GM12874 (cell line): ENCODE results near the gene NEB.

Experiments
- TF ChIP-seq, protein P1 (sequence below): IDR thresholded peaks from 2 replicates; pipeline ENCODE4 v1.5.1; 2011; ENCODE audit warnings: low read depth, mild to moderate bottlenecking, control low read depth, low read length, moderate library complexity; ENCODE audit not compliant: insufficient read depth

Gene NEB

DNA sequence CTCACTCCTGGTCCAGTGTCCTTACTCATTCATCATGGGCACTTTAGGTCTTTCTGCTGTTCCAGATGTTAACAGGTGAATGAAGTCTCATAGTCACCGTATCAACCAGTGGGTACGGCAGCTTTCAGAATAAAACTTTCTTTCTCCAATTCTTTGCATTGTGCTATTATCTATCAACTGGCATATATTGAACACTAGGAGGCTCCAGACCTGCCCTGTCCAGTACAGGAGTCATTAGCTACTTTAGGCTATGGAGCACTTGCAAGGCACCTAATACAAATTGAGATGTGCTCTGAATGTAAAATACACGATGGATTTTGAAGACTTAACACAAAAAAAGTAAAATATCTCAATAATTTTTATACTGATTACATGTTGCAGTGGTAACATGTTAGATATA is 43.2 kb upstream of the NEB start:
- TF ChIP-seq, protein P1, sequence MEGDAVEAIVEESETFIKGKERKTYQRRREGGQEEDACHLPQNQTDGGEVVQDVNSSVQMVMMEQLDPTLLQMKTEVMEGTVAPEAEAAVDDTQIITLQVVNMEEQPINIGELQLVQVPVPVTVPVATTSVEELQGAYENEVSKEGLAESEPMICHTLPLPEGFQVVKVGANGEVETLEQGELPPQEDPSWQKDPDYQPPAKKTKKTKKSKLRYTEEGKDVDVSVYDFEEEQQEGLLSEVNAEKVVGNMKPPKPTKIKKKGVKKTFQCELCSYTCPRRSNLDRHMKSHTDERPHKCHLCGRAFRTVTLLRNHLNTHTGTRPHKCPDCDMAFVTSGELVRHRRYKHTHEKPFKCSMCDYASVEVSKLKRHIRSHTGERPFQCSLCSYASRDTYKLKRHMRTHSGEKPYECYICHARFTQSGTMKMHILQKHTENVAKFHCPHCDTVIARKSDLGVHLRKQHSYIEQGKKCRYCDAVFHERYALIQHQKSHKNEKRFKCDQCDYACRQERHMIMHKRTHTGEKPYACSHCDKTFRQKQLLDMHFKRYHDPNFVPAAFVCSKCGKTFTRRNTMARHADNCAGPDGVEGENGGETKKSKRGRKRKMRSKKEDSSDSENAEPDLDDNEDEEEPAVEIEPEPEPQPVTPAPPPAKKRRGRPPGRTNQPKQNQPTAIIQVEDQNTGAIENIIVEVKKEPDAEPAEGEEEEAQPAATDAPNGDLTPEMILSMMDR: no peak

DNA sequence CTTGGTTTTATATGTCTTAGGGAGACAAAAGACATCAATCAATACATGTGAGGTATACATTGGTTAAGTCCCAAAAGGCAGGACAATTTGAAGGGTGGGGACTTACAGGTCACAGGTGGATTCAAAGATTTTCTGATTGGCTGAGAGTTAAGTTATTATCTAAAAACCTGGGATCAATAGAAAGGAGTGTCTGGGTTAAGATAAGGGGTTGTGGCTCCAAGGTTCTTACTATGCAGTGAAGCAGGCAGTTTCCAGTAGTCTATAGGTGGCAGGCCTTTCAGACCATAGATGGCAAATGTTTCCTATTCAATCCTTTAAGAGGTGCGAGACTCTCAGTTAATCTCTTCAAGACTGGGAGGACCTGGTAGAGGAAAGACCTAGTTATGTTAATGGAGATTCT is 42.1 kb upstream of the NEB start:
- TF ChIP-seq, protein P1: no peak

DNA sequence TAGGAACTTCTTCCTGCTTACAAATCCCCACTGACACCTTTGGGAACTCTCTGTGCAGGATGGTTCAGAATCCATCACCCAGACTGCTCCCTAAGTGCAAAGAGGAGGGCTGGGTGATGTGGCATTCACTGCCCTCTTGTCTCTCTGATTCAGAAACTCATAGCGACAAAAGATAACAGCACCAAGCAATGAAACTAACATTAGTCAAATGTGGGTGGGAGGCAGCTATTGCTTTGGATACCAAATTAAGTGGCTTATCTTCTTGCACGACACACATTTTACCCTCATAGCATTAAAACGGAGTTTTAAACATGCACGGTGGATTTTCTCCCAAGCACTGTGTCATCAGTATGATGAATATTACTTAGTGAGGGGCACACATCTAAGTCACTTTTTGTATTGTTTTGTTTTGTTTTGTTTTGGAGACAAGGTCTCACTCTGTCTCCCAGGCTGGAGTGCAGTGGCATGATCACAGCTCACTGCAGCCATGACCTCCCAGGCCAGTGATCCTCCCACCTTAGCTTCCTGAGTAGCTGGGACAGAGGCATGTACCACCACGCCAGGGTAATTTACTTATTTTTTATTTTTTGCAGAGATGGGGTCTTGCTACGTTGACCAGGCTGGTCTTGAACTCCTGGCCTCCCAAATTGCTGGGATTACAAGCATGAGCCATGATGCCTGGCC is 40.9 kb upstream of the NEB start:
- TF ChIP-seq, protein P1: no peak

DNA sequence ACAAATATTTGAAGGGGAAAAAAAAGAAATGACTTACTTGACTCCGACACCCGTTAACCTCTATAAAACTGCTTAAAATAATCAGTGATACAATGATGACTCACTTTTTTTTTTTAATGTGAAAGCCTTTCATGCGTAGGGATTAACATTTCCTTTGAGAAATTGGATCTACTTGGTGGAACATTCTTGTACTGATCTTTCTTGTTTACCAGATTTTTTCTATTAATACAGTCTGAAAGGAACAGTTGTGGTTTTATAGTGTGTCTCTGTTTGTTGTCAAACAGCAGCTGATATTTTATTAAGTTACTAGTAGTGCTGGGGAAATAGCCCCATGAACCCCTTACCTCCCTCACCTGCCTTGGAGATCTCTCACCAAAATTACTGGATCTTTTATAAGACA is 40.2 kb upstream of the NEB start:
- TF ChIP-seq, protein P1: no peak

DNA sequence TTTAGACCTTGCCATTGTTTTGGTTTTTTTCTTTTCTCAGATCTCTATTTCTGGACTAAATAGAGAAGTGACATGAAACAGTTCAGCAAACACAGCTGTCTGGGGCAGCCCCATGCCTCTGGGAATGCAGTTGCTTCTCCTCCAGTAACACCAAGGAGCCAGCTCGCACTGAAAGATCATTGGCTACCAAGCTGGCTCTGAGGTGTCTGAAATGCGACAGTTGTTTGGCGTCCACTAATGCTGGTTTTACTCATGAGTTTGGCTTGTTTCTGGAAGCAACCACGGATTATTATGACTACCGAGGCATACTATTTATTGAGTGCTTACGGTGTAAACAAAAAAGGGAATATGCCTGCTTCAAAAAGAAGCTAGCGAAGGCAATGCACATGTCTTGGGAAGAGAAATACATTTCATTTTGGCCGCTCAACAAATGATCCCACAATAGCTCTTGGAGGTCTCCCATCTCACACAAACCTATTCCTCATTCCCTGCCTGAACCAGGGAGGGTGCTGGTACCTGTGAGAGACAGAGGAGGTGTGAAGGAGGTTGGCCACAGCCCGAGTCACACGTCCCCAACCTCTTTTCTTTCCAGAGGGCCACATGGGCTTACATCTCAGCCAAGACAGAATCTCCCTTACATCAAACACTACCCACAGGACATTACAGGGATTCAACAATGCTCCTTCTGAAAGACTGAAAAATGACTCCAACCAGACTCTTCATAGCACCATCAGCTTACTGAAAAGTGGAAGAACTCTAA is 37.5 kb upstream of the NEB start:
- TF ChIP-seq, protein P1: no peak

DNA sequence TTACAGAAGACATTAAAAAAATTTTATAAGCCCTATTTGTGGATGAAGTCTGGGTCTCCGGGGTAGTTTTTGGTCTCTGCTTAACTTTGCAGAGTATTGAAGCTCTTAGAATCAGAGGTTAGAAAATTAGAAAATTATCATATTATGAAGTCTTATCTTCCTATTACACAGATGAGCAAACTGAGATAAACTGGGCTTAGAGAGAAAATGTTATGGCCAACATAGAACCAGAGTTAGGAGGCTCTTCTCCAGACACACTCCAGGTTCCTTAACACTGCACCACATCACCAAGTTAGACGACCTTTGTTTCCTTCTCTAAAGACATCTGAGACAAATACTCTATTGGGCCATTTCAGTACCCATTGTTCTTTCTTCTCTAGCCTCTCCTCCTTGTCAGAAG is 36.7 kb upstream of the NEB start:
- TF ChIP-seq, protein P1: no peak

DNA sequence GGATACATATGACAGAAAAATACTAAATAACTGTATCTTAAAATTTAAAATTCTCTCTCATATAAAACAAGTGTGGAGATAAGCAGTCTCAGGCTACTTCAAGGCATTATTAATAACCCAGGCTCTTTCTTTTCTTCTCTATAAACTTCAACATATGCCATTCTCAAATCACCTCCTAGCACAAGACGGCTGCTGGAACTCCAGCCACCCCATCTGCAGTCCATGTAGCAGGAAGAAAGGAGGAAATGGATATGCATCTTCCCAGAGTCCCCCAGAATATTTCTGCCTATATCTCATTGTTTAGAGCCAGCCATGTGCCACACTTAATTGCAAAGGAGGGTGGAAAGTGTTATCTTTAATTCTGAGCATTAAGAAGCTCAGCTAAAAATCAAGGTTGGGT is 35.3 kb upstream of the NEB start:
- TF ChIP-seq, protein P1: no peak
